ENCODE results near the gene VRK1. TPM values are rescaled to one million over a fixed set of nuclear protein-coding genes. Genes with fewer than 3 reads are reported as not detected.
A peak's percentile ranks its signal among the peaks of the same experiment; 100 is the strongest.

Gene VRK1
- total RNA-seq (10 to 100 TPM; 24.4 to 34.5 (median 29.4) TPM), total RNA-seq (36.2 to 134 (median 55.3) reads per million in 29 experiments)
- 51.9 TPM for total RNA-seq (2013)

- Histone ChIP-seq H3K36me3 (ENCODE audit: control insufficient read depth in 2 of 2, extremely low read depth in 1 of 2, insufficient read depth in 1 of 2, low read length in 1 of 2) (no peaks in the 10 kb centered on the region), H3K27me3 (replicated peaks in 1 of 2; ENCODE audit: control insufficient read depth in 2 of 2, extremely low read depth in 1 of 2, insufficient read depth in 2 of 2, low read length in 1 of 2) (peaks cover 0 to 4% of the 10 kb centered on the region in 2 experiments), H3K4me3 (ENCODE audit: control insufficient read depth in 1 of 2, extremely low read depth in 1 of 2, low read length in 1 of 2) (peak within 1 kb of the TSS; percentile 67 to 84), H3K4me1 (ENCODE audit: control insufficient read depth in 1 of 2, extremely low read depth in 1 of 2, insufficient read depth in 2 of 2, low read length in 2 of 2) (peaks cover 5 to 10% of the 10 kb centered on the region in 2 experiments), H3K9me3 (no peaks in the 10 kb centered on the region), H3K27ac (ENCODE audit: low read length) (peak within 1 kb of the TSS; percentile 58)
- no peaks in the 10 kb centered on the region for H3K36me3 Mint-ChIP-seq
- H3K4me3 Mint-ChIP-seq: peak within 1 kb of the TSS; percentile 84 to 89 (median 88)
- H3K4me1 Mint-ChIP-seq: peaks cover 26 to 30% (median 26%) of the 10 kb centered on the region in 3 donors
- peak; percentile 98 to 99 (median 99) for ATAC-seq (replicated peaks in 1 of 4)
- peak; percentile 86 to 96 (median 93) for DNase-seq
- no peaks in the 10 kb centered on the region for H3K9me3 Mint-ChIP-seq
- ChIA-PET POLR2A (interaction anchor here (0.6 kb wide), 2 partner anchors 96 to 1219 kb away, joined by 3 to 10 read pairs; no protein-coding TSS in a partner anchor), CTCF (interaction anchor here in 1 of 2 donors (1.1 to 1.7 kb wide), 2 partner anchors 56 to 66 kb away, joined by 4 to 11 read pairs; no protein-coding TSS in a partner anchor)
- WGBS (ENCODE audit: insufficient coverage): under 1% methylated on average over 54 of the region's 57 CpGs
- H3K27ac Mint-ChIP-seq: peak within 1 kb of the TSS; percentile 73 to 74
- H3K27me3 Mint-ChIP-seq: peaks cover 0 to 15% of the 10 kb centered on the region in 2 donors
Measured at GRCh38 chr14:96796851-96797581, at the start of gene VRK1. TSS of gene VRK1 (plus strand) at chr14:96797382. CDS start at chr14:96833472, 36,090 bp downstream.

GRCh38 chr14:96747608-96748007, 49.6 kb upstream of the VRK1 start:
- WGBS (ENCODE audit: insufficient coverage): 81% methylated on average over 10 of the region's 10 CpGs
- DNase-seq: no peak
- no peaks in the 10 kb centered on the region for H3K4me1 ChIP-seq (ENCODE audit: control insufficient read depth in 1 of 2, extremely low read depth in 1 of 2, insufficient read depth in 2 of 2, low read length in 2 of 2)
- H3K4me1 Mint-ChIP-seq: peaks cover 0 to under 1% (median 0%) of the 10 kb centered on the region in 3 donors
- peaks cover 42 to 56% of the 10 kb centered on the region in 2 donors for H3K27me3 Mint-ChIP-seq
- H3K27me3 ChIP-seq (replicated peaks in 1 of 2; ENCODE audit: control insufficient read depth in 2 of 2, extremely low read depth in 1 of 2, insufficient read depth in 2 of 2, low read length in 1 of 2): peaks cover 4 to 45% of the 10 kb centered on the region in 2 experiments
- H3K9me3 ChIP-seq: no peaks in the 10 kb centered on the region
- no peak for ATAC-seq (replicated peaks in 1 of 4)
- H3K4me3 ChIP-seq (ENCODE audit: control insufficient read depth in 1 of 2, extremely low read depth in 1 of 2, low read length in 1 of 2): no peak overlapping the region
- no peaks in the 10 kb centered on the region for H3K36me3 ChIP-seq (ENCODE audit: control insufficient read depth in 2 of 2, extremely low read depth in 1 of 2, insufficient read depth in 1 of 2, low read length in 1 of 2)
- CTCF ChIA-PET: no interaction called here
- H3K4me3 Mint-ChIP-seq: no peak overlapping the region
- H3K27ac ChIP-seq (ENCODE audit: low read length): no peak overlapping the region
- H3K9me3 Mint-ChIP-seq: no peaks in the 10 kb centered on the region
- no peak overlapping the region for H3K27ac Mint-ChIP-seq
- no peaks in the 10 kb centered on the region for H3K36me3 Mint-ChIP-seq
- POLR2A ChIA-PET: no interaction called here

- ATAC-seq (replicated peaks in 1 of 4) (no peak), DNase-seq (no peak)
- peaks cover 4 to 39% of the 10 kb centered on the region in 2 experiments for H3K27me3 ChIP-seq (replicated peaks in 1 of 2; ENCODE audit: control insufficient read depth in 2 of 2, extremely low read depth in 1 of 2, insufficient read depth in 2 of 2, low read length in 1 of 2)
- no peaks in the 10 kb centered on the region for H3K36me3 ChIP-seq (ENCODE audit: control insufficient read depth in 2 of 2, extremely low read depth in 1 of 2, insufficient read depth in 1 of 2, low read length in 1 of 2)
- POLR2A ChIA-PET: no interaction called here
- CTCF ChIA-PET: no interaction called here
- H3K9me3 ChIP-seq: no peaks in the 10 kb centered on the region
- no peak overlapping the region for H3K27ac ChIP-seq (ENCODE audit: low read length)
- WGBS (ENCODE audit: insufficient coverage): 57% methylated on average over 1 of the region's 6 CpGs
- H3K27me3 Mint-ChIP-seq: peaks cover 38 to 52% of the 10 kb centered on the region in 2 donors
- no peak overlapping the region for H3K4me3 Mint-ChIP-seq
- no peak overlapping the region for H3K27ac Mint-ChIP-seq
- no peaks in the 10 kb centered on the region for H3K9me3 Mint-ChIP-seq
- H3K4me1 Mint-ChIP-seq: no peaks in the 10 kb centered on the region
- H3K36me3 Mint-ChIP-seq: no peaks in the 10 kb centered on the region
- no peak overlapping the region for H3K4me3 ChIP-seq (ENCODE audit: control insufficient read depth in 1 of 2, extremely low read depth in 1 of 2, low read length in 1 of 2)
- no peaks in the 10 kb centered on the region for H3K4me1 ChIP-seq (ENCODE audit: control insufficient read depth in 1 of 2, extremely low read depth in 1 of 2, insufficient read depth in 2 of 2, low read length in 2 of 2)
Measured at GRCh38 chr14:96748362-96748761, 48.8 kb upstream of the VRK1 start.

- WGBS (ENCODE audit: insufficient coverage): no CpG with 5 or more reads among the region's 3 CpGs
- Mint-ChIP-seq H3K9me3 (no peaks in the 10 kb centered on the region), H3K36me3 (no peaks in the 10 kb centered on the region), H3K27ac (no peak overlapping the region), H3K27me3 (peaks cover 11 to 29% of the 10 kb centered on the region in 2 donors), H3K4me3 (no peak overlapping the region), H3K4me1 (no peaks in the 10 kb centered on the region)
- Histone ChIP-seq H3K27ac (ENCODE audit: low read length) (no peak overlapping the region), H3K27me3 (replicated peaks in 1 of 2; ENCODE audit: control insufficient read depth in 2 of 2, extremely low read depth in 1 of 2, insufficient read depth in 2 of 2, low read length in 1 of 2) (peaks cover 0 to 43% of the 10 kb centered on the region in 2 experiments), H3K4me3 (ENCODE audit: control insufficient read depth in 1 of 2, extremely low read depth in 1 of 2, low read length in 1 of 2) (no peak overlapping the region), H3K36me3 (ENCODE audit: control insufficient read depth in 2 of 2, extremely low read depth in 1 of 2, insufficient read depth in 1 of 2, low read length in 1 of 2) (no peaks in the 10 kb centered on the region), H3K4me1 (ENCODE audit: control insufficient read depth in 1 of 2, extremely low read depth in 1 of 2, insufficient read depth in 2 of 2, low read length in 2 of 2) (no peaks in the 10 kb centered on the region), H3K9me3 (no peaks in the 10 kb centered on the region)
- DNase-seq (no peak), ATAC-seq (replicated peaks in 1 of 4) (no peak)
- ChIA-PET POLR2A (no interaction called here), CTCF (no interaction called here)
Measured at GRCh38 chr14:96751505-96751904, 45.7 kb upstream of the VRK1 start.

- DNase-seq (no peak), ATAC-seq (replicated peaks in 1 of 4) (no peak)
- Mint-ChIP-seq H3K4me1 (no peaks in the 10 kb centered on the region), H3K9me3 (no peaks in the 10 kb centered on the region), H3K27me3 (peaks cover 16 to 28% of the 10 kb centered on the region in 2 donors), H3K4me3 (no peak overlapping the region), H3K36me3 (no peaks in the 10 kb centered on the region), H3K27ac (no peak overlapping the region)
- CTCF ChIA-PET: interaction anchor here in 1 of 2 donors (0.6 kb wide), 1 partner anchor 9 kb away, joined by 6 read pairs; no protein-coding TSS in a partner anchor
- no peaks in the 10 kb centered on the region for H3K9me3 ChIP-seq
- POLR2A ChIA-PET: no interaction called here
- peaks cover 0 to 40% of the 10 kb centered on the region in 2 experiments for H3K27me3 ChIP-seq (replicated peaks in 1 of 2; ENCODE audit: control insufficient read depth in 2 of 2, extremely low read depth in 1 of 2, insufficient read depth in 2 of 2, low read length in 1 of 2)
- no peak overlapping the region for H3K4me3 ChIP-seq (ENCODE audit: control insufficient read depth in 1 of 2, extremely low read depth in 1 of 2, low read length in 1 of 2)
- H3K36me3 ChIP-seq (ENCODE audit: control insufficient read depth in 2 of 2, extremely low read depth in 1 of 2, insufficient read depth in 1 of 2, low read length in 1 of 2): no peaks in the 10 kb centered on the region
- 79% methylated on average over 3 of the region's 5 CpGs for WGBS (ENCODE audit: insufficient coverage)
- no peak overlapping the region for H3K27ac ChIP-seq (ENCODE audit: low read length)
- H3K4me1 ChIP-seq (ENCODE audit: control insufficient read depth in 1 of 2, extremely low read depth in 1 of 2, insufficient read depth in 2 of 2, low read length in 2 of 2): no peaks in the 10 kb centered on the region
Measured at GRCh38 chr14:96752125-96752524, 45.1 kb upstream of the VRK1 start.

- H3K36me3 Mint-ChIP-seq: no peaks in the 10 kb centered on the region
- DNase-seq: no peak
- no peak for ATAC-seq (replicated peaks in 1 of 4)
- 100% methylated on average over 1 of the region's 3 CpGs for WGBS (ENCODE audit: insufficient coverage)
- H3K4me1 Mint-ChIP-seq: no peaks in the 10 kb centered on the region
- H3K27me3 Mint-ChIP-seq: peaks cover 20 to 29% of the 10 kb centered on the region in 2 donors
- H3K4me3 Mint-ChIP-seq: no peak overlapping the region
- ChIA-PET CTCF (interaction anchor here in 1 of 2 donors (0.6 kb wide), 1 partner anchor 10 kb away, joined by 6 read pairs; no protein-coding TSS in a partner anchor), POLR2A (no interaction called here)
- H3K27ac ChIP-seq (ENCODE audit: low read length): no peak overlapping the region
- H3K4me3 ChIP-seq (ENCODE audit: control insufficient read depth in 1 of 2, extremely low read depth in 1 of 2, low read length in 1 of 2): no peak overlapping the region
- no peaks in the 10 kb centered on the region for H3K9me3 ChIP-seq
- peaks cover 0 to 42% of the 10 kb centered on the region in 2 experiments for H3K27me3 ChIP-seq (replicated peaks in 1 of 2; ENCODE audit: control insufficient read depth in 2 of 2, extremely low read depth in 1 of 2, insufficient read depth in 2 of 2, low read length in 1 of 2)
- H3K9me3 Mint-ChIP-seq: no peaks in the 10 kb centered on the region
- H3K27ac Mint-ChIP-seq: no peak overlapping the region
- H3K36me3 ChIP-seq (ENCODE audit: control insufficient read depth in 2 of 2, extremely low read depth in 1 of 2, insufficient read depth in 1 of 2, low read length in 1 of 2): no peaks in the 10 kb centered on the region
- H3K4me1 ChIP-seq (ENCODE audit: control insufficient read depth in 1 of 2, extremely low read depth in 1 of 2, insufficient read depth in 2 of 2, low read length in 2 of 2): no peaks in the 10 kb centered on the region
Measured at GRCh38 chr14:96752594-96752993, 44.6 kb upstream of the VRK1 start.
